ELR (cell line): ENCODE data around the gene LEKR1.
"Not testable (repeated sequence)": the region's sequence is repeated elsewhere in the genome, so short reads cannot be mapped to it uniquely, and the experiment has no call there.

Experiments
- DNase-seq: peaks from one replicate; pipeline ENCODE4 v3.0.0-alpha.2; 2015; ENCODE audit warnings: low read depth

Gene LEKR1

GRCh38 chr3:156826144-156826895, at the start of gene LEKR1:
Gene LEKR1 (plus strand): TSS chr3:156826353. CDS start chr3:156829330, 2,977 bp downstream.
- peak; percentile 99 for DNase-seq

- DNase-seq: no peak
These were observed 49.3 kb upstream of the LEKR1 start for GRCh38 chr3:156776871-156777270.

GRCh38 chr3:156781310-156782230, 44.6 kb upstream of the LEKR1 start:
- peak; percentile 89 for DNase-seq

- DNase-seq: peak; percentile 47
These were observed 43.8 kb upstream of the LEKR1 start for GRCh38 chr3:156782319-156782718.

- DNase-seq: peak; percentile 58
These were observed 43.2 kb upstream of the LEKR1 start for GRCh38 chr3:156782921-156783320.

GRCh38 chr3:156787001-156787400, 39.2 kb upstream of the LEKR1 start:
- DNase-seq: no peak

GRCh38 chr3:156787926-156788663, 38.1 kb upstream of the LEKR1 start:
- DNase-seq: peak; percentile 98

- DNase-seq: peak; percentile 61
These were observed 37.3 kb upstream of the LEKR1 start for GRCh38 chr3:156788846-156789245.

- no peak for DNase-seq
These were observed 36.0 kb upstream of the LEKR1 start for GRCh38 chr3:156790156-156790555.

GRCh38 chr3:156792114-156792513, 34.0 kb upstream of the LEKR1 start:
- DNase-seq: no peak

GRCh38 chr3:156792536-156792935, 33.6 kb upstream of the LEKR1 start:
- no peak for DNase-seq

- DNase-seq: peak; percentile 61
These were observed 33.2 kb upstream of the LEKR1 start for GRCh38 chr3:156792945-156793344.

GRCh38 chr3:156793400-156793799, 32.8 kb upstream of the LEKR1 start:
- DNase-seq: no peak

- DNase-seq: no peak
These were observed 32.3 kb upstream of the LEKR1 start for GRCh38 chr3:156793851-156794250.

GRCh38 chr3:156795890-156796481, 30.2 kb upstream of the LEKR1 start:
- no peak for DNase-seq

- no peak for DNase-seq
These were observed 28.8 kb upstream of the LEKR1 start for GRCh38 chr3:156797368-156797767.

- not testable (repeated sequence) for DNase-seq
These were observed 25.9 kb upstream of the LEKR1 start for GRCh38 chr3:156800287-156800686.

GRCh38 chr3:156801746-156802145, 24.4 kb upstream of the LEKR1 start:
- no peak for DNase-seq

GRCh38 chr3:156802821-156803606, 23.1 kb upstream of the LEKR1 start:
- DNase-seq: no peak

GRCh38 chr3:156803952-156804741, 22.0 kb upstream of the LEKR1 start:
- no peak for DNase-seq
